ENCODE data around the gene ABCA1. TPM values are rescaled to one million over a fixed set of nuclear protein-coding genes. Genes with fewer than 3 reads are reported as not detected.
"Not testable (repeated sequence)": the region's sequence is repeated elsewhere in the genome, so short reads cannot be mapped to it uniquely, and the experiment has no call there.

ABCA1 gene
- total RNA-seq, 1 donor from 2014 or later: 27.3 TPM

- no peak for DNase-seq
These were observed 24.3 kb downstream of the ABCA1 start for GRCh38 chr9:104903609-104904008.

GRCh38 chr9:104900871-104901270 lies 27.1 kb downstream of the ABCA1 start:
- DNase-seq: no peak

GRCh38 chr9:104900324-104900723 lies 27.6 kb downstream of the ABCA1 start:
- DNase-seq: no peak

- no peak for DNase-seq
These were observed 28.2 kb downstream of the ABCA1 start for GRCh38 chr9:104899759-104900247.

GRCh38 chr9:104898376-104898775 lies 29.6 kb downstream of the ABCA1 start:
- DNase-seq: not testable (repeated sequence)

GRCh38 chr9:104896131-104896530 lies 31.8 kb downstream of the ABCA1 start:
- no peak for DNase-seq

- no peak for DNase-seq
These were observed 32.4 kb downstream of the ABCA1 start for GRCh38 chr9:104895572-104895971.

- no peak for DNase-seq
These were observed 35.3 kb downstream of the ABCA1 start for GRCh38 chr9:104892701-104893100.

- no peak for DNase-seq
These were observed 37.6 kb downstream of the ABCA1 start for GRCh38 chr9:104890433-104890770.

GRCh38 chr9:104885818-104886709 lies 41.9 kb downstream of the ABCA1 start:
- DNase-seq: no peak

GRCh38 chr9:104883169-104883568 lies 44.8 kb downstream of the ABCA1 start:
- DNase-seq: no peak

GRCh38 chr9:104882566-104882965 lies 45.4 kb downstream of the ABCA1 start:
- DNase-seq: no peak

GRCh38 chr9:104882086-104882485 lies 45.9 kb downstream of the ABCA1 start:
- no peak for DNase-seq

- no peak for DNase-seq
These were observed 48.2 kb downstream of the ABCA1 start for GRCh38 chr9:104879555-104880309.

- no peak for DNase-seq
These were observed 51.4 kb downstream of the ABCA1 start for GRCh38 chr9:104876587-104876986.

GRCh38 chr9:104875897-104876296 lies 52.1 kb downstream of the ABCA1 start:
- no peak for DNase-seq

- DNase-seq: no peak
These were observed 52.6 kb downstream of the ABCA1 start for GRCh38 chr9:104875320-104875719.

- DNase-seq: no peak
These were observed 54.5 kb downstream of the ABCA1 start for GRCh38 chr9:104873489-104873850.

- DNase-seq: no peak
These were observed 55.1 kb downstream of the ABCA1 start for GRCh38 chr9:104872656-104873488.

GRCh38 chr9:104871961-104872527 lies 55.9 kb downstream of the ABCA1 start:
- DNase-seq: no peak

GRCh38 chr9:104869811-104870210 lies 58.1 kb downstream of the ABCA1 start:
- DNase-seq: no peak

- peak; percentile 4 for DNase-seq
These were observed 59.1 kb downstream of the ABCA1 start for GRCh38 chr9:104868687-104869404.
